Measurements from ENCODE around the gene CXCR6. TPM values are rescaled to one million over a fixed set of nuclear protein-coding genes. Genes with fewer than 3 reads are reported as not detected.

CXCR6 gene
- total and polyA plus RNA-seq, 7 donors = 0.05 to 0.50 (median 0.10) TPM; not detected in 4

DNA sequence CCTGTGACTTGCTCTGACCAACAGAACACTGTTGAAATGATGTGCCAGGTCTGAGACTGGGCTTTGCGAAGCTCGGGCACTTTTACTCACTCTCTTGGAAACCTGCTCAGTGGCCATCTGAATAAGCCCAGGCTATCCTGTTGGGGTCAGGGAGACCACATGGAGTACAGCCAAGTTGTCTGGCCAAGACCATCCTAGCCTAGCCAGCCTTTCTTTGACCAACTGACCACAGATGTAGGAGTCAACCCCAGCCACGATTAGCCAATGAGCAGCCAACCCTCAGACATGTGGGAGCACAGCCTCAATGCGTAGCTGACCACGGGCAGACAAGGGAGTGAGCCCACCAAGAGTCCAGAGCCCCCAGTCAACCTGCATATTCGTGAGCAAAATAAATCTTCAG lies 30.8 kb upstream of the CXCR6 start:
- peaks cover 0 to 14% of the 10 kb centered on the region in 2 donors for H3K36me3 ChIP-seq (ENCODE audit: insufficient read depth in 1 of 2, low read depth in 1 of 2)

DNA sequence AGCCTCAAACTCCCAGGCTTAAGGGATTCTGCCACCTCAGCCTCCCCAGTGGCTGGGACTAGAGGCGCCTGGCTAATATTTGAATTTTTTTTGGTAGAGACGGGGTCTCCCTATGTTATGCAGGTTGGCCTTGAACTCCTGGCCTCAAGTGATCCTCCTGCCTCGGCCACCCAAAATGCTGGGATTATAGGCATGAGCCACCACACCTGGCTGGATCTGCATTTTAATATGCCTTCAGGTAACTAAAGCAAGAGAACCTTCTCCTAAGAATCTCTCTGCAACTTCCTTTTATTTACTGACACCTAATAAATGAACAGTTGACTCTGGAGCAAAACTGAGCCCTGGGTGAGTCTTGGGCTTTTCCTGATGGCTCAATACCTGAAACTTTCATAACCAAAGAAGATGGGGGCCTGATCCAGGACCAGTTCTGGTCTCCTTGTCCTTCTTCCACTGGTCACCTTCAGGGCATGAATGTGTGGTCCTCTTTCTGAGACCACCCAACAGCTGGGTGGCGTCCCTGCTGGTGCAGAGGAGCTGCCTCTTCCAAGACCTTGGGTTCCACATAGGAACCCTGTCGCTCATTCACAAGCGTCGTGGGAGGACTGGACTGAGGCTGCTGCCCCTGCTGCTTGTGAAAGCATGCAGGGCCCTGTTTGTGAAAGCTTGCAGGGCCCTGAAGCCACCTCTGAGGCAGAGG lies 28.8 kb upstream of the CXCR6 start:
- no peaks in the 10 kb centered on the region for H3K9me3 ChIP-seq
- TF ChIP-seq, protein P1, sequence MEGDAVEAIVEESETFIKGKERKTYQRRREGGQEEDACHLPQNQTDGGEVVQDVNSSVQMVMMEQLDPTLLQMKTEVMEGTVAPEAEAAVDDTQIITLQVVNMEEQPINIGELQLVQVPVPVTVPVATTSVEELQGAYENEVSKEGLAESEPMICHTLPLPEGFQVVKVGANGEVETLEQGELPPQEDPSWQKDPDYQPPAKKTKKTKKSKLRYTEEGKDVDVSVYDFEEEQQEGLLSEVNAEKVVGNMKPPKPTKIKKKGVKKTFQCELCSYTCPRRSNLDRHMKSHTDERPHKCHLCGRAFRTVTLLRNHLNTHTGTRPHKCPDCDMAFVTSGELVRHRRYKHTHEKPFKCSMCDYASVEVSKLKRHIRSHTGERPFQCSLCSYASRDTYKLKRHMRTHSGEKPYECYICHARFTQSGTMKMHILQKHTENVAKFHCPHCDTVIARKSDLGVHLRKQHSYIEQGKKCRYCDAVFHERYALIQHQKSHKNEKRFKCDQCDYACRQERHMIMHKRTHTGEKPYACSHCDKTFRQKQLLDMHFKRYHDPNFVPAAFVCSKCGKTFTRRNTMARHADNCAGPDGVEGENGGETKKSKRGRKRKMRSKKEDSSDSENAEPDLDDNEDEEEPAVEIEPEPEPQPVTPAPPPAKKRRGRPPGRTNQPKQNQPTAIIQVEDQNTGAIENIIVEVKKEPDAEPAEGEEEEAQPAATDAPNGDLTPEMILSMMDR (IDR thresholded peaks at IDR 0.05) = no peak
- no peak overlapping the region for H3K27ac ChIP-seq
- H3K4me3 ChIP-seq = no peak overlapping the region
- 91 to 94% (median 92%) methylated on average over 7 of the region's 7 CpGs for WGBS, 3 donors
- no peaks in the 10 kb centered on the region for H3K4me1 ChIP-seq
- H3K27me3 ChIP-seq (ENCODE audit: insufficient read depth in 3 of 3, low read length in 2 of 3) = no peaks in the 10 kb centered on the region
- H3K36me3 ChIP-seq (ENCODE audit: insufficient read depth in 1 of 2, low read depth in 1 of 2) = peaks cover 0 to 26% of the 10 kb centered on the region in 2 donors
- intact Hi-C loops (cut with DNase I) = no loop called here
- ATAC-seq (no peak), DNase-seq (no peak)

More for the DNA sequence above, 30.8 kb upstream of the CXCR6 start:
- Histone ChIP-seq H3K27ac (no peak overlapping the region), H3K9me3 (no peaks in the 10 kb centered on the region), H3K4me3 (no peak overlapping the region), H3K4me1 (peaks cover 3% of the 10 kb centered on the region), H3K27me3 (ENCODE audit: insufficient read depth in 3 of 3, low read length in 2 of 3) (no peaks in the 10 kb centered on the region)
- TF ChIP-seq, protein P1 (IDR thresholded peaks at IDR 0.05) = no peak
- intact Hi-C loops (cut with DNase I) = no loop called here
- 83 to 86% (median 83%) methylated on average over 6 of the region's 6 CpGs for WGBS, 3 donors
- DNase-seq (no peak), ATAC-seq (no peak)

DNA sequence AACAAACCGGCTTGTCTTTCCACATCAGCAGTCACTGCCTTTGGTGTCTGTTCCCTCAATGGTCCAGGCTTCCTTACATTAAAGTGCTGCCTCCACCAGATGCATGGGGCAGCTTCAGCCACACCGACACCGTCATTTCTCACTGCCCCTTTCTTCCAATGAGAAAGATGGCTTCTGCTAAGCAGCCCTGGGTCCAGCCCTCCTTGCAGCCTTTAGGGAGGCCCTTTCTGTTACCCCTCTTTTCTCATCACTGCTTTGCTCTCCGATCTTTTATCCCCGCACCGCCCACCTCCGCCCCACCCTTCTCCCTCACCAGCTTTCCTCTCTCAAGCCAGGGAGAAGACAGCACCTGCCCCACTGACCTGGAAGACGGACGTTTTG lies 28.2 kb upstream of the CXCR6 start:
- Histone ChIP-seq H3K4me3 (no peak overlapping the region), H3K4me1 (no peaks in the 10 kb centered on the region), H3K27ac (no peak overlapping the region), H3K36me3 (ENCODE audit: insufficient read depth in 1 of 2, low read depth in 1 of 2) (peaks cover 0 to 31% of the 10 kb centered on the region in 2 donors), H3K27me3 (ENCODE audit: insufficient read depth in 3 of 3, low read length in 2 of 3) (no peaks in the 10 kb centered on the region), H3K9me3 (no peaks in the 10 kb centered on the region)
- DNase-seq (no peak), ATAC-seq (no peak)
- TF ChIP-seq, protein P1 (IDR thresholded peaks at IDR 0.05) = no peak
- intact Hi-C loops (cut with DNase I) = no loop called here
- WGBS, 3 donors = 85 to 91% (median 90%) methylated on average over 9 of the region's 9 CpGs

DNA sequence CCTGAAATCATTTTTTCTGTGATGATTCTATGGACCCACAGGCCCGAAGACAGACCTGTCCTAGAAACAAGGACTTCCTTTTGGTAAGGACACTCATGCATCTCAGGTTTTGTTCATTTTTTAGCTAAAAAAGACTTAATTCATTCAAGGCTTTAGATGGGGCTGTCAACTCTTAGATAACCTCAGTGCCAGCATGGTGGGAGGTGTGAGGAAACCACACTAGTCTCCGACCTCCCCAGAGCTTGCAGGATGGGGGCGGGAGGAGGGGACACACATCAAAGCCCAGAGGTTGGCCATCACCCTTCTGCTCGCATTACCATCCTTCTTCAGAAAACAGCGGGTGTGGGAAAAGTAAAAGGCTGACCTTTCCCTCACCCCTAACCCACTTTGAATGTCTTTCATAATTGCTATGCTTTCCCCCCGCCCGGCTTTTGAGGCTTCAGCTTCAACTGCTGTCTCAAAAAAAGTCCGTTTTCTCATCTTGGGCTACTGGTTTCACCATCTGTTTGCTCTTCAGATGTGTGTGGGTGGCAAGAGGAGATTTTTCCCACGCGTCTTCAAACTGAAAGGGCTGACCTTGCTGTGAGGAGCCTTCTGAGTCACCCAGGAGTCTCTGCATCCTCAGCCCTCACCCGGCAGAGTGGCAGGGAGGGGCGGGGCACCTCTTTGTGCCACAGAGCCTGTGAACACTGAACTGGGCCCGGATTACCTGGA lies 27.6 kb upstream of the CXCR6 start:
- no peak overlapping the region for H3K27ac ChIP-seq
- no peaks in the 10 kb centered on the region for H3K4me1 ChIP-seq
- H3K4me3 ChIP-seq = no peak overlapping the region
- no peaks in the 10 kb centered on the region for H3K27me3 ChIP-seq (ENCODE audit: insufficient read depth in 3 of 3, low read length in 2 of 3)
- no peaks in the 10 kb centered on the region for H3K9me3 ChIP-seq
- peaks cover 0 to 37% of the 10 kb centered on the region in 2 donors for H3K36me3 ChIP-seq (ENCODE audit: insufficient read depth in 1 of 2, low read depth in 1 of 2)
- no peak for DNase-seq
- TF ChIP-seq, protein P1 (IDR thresholded peaks at IDR 0.05) = no peak
- intact Hi-C loops (cut with DNase I) = no loop called here
- ATAC-seq = peak; percentile 36 to 55 (median 45)
- WGBS, 3 donors = 45 to 54% (median 52%) methylated on average over 13 of the region's 13 CpGs

Measured in psoas muscle (tissue), 8 donors.